ENCODE data around the gene DEFB129.
"Not testable (repeated sequence)": the region's sequence is repeated elsewhere in the genome, so short reads cannot be mapped to it uniquely, and the experiment has no call there.

DEFB129 gene, protein sequence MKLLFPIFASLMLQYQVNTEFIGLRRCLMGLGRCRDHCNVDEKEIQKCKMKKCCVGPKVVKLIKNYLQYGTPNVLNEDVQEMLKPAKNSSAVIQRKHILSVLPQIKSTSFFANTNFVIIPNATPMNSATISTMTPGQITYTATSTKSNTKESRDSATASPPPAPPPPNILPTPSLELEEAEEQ

DNA sequence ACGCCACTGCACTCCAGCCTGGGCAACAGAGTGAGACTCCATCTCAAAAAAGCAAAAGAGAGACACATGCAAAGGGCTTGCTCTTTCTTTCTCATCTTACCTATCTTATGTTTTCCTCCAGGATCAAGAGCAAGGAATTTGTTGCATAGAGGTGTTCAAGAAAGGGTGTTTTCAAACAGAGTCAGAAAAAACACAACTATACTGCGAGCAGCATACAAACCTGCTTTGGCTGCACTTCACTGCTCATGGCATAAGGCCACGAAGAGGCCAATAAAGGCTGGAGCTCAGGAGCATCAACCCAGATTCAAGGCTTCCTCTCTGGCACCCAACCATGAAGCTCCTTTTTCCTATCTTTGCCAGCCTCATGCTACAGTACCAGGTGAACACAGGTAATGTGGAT is at the start of gene DEFB129:
Gene DEFB129, plus strand, starts transcription at position 301 of the 400 bp plus-strand sequence. Its CDS starts 31 bp downstream, at position 332.
- DNase-seq (ENCODE audit: low spot score), result no peak

DNA sequence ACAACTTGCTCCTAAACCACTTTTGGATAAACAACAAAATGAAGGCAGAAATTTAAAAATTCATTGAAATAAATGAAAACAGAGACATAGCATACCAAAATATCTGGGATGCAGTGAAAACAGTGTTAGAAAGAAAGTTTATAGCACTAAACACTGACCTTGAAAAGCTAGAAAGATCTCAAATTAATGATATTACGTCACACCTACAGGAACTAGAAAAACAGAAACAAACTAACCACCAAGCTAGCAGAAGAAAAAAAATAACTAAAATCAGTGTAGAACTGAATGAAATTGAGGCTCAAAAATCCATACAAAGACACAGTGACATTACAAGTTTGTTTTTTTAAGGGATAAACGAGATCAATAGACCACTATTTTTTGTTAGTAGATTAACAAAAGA is 42.8 kb upstream of the DEFB129 start:
- DNase-seq (ENCODE audit: low spot score), result no peak

DNA sequence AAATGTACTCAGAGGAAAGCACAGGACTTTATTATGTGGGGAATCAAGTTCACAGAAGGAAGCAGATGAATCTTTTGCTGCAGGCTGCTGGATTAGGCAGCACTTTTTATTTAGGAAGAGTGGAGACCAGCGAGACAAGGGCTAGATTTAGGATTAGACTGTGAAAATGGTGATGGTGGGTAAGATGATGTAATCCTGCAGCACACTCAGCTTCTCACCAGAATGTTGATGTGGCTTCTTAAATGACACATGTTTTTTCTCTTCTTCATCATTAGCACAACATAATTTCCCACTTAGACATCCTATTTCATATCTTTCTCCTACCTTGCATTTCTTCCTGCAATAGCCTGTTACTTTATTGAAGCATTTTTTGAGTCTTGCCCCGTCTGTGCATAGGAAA is 39.3 kb upstream of the DEFB129 start:
- no peak for DNase-seq (ENCODE audit: low spot score)

DNA sequence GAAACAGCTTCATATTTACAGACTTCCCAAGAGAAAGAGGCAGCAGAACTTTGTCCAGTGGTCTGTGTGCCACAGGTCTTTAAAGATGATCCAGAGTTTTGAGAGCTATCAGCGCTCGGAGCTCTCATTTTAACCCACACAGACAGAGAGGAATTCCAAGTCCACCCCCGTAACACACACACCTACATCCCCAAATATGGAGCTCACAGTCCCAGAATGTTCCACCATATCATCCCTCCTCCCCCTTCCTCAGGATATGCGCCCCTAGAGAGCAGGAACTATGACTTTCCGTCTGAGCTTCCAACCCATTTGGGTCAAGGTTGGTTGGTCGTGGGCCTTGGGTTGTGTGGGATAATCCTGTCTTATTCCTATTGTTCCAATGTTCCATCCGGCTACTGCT is 37.4 kb upstream of the DEFB129 start, which contains the start of gene DEFB128:
Gene DEFB128, minus strand, starts transcription at position 101 of the 400 bp plus-strand sequence. Its CDS starts 88 bp downstream, at position 13.
- no peak for DNase-seq (ENCODE audit: low spot score)

DNA sequence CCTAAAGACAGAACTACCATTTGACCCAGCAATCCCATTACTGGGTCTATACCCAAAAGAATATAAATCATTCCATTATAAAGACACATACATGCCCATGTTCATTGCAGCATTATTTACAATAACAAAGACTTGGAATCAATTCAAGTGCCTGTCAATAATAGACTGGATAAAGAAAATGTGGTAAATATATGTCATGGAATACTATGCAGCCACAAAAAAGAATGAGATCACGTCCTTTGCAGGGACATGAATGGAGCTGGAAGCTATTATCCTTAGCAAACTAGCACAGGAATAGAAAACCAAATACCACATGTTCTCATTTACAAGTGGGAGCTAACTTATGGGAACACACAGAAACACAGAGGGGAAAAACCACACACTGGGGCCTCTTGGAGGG is 28.8 kb upstream of the DEFB129 start:
- DNase-seq (ENCODE audit: low spot score), result no peak

DNA sequence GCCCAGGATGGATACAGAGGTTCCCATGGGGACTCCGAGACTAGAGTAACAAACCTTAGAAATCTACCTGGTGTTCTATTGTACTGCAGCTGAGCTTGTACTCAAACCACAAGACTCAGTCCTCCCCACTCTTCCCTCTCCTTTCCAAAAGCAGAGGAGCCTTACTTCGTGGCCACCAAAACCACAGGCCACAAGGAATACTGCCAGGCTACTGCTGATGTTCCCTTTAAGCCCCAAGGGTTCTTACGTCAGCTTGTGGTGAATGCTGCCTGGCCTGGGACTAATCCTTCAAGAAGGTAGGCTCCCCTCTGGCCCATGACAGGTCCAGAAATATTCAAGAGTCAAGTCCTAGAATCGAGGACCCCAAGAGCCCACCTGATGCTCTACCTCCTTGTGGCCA is 27.1 kb upstream of the DEFB129 start:
- DNase-seq (ENCODE audit: low spot score), result no peak

DNA sequence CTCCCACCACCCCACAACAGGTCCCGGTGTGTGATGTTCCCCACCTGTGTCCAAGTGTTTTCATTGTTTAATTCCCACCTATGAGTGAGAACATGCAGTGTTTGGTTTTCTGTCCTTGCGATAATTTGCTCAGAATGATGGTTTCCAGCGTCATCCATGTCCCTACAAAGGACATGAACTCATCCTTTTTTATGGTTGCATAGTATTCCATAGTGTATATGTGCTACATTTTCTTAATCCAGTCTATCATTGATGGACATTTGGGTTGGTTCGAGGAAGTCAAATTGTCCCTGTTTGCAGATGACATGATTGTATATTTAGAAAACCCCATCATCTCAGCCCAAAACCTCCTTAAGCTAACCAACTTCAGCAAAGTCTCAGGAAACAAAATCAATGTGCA is 23.4 kb upstream of the DEFB129 start:
- not testable (repeated sequence) for DNase-seq (ENCODE audit: low spot score)

DNA sequence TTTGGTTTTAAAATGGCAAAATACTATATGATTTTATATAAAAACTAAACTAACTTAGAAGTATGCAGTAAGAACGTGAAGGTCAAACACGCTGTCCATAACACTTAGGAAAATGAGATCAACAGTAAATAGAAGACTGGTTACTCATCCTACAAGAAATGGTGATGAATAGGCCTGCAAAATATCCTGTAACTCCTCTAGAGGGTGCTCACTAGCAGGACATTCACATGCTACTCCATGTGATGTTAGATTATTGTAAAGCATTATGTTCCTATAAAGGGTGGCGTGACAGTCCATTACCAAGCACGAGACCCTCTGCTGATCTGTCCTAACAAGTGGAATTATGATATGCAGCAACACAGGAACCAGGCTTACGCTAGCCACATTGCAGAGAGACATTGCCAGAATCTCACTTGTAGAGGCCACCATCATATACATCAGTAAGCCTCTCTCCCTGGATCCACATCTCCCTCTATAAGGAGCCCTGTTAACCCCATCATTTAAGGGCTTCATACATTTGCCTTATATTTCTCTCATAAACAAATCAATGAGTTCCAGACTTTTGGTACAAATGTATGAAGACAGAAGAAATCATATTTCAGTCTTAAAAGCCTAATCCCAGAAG is 18.0 kb upstream of the DEFB129 start:
- DNase-seq (ENCODE audit: low spot score), result peak; percentile 23

DNA sequence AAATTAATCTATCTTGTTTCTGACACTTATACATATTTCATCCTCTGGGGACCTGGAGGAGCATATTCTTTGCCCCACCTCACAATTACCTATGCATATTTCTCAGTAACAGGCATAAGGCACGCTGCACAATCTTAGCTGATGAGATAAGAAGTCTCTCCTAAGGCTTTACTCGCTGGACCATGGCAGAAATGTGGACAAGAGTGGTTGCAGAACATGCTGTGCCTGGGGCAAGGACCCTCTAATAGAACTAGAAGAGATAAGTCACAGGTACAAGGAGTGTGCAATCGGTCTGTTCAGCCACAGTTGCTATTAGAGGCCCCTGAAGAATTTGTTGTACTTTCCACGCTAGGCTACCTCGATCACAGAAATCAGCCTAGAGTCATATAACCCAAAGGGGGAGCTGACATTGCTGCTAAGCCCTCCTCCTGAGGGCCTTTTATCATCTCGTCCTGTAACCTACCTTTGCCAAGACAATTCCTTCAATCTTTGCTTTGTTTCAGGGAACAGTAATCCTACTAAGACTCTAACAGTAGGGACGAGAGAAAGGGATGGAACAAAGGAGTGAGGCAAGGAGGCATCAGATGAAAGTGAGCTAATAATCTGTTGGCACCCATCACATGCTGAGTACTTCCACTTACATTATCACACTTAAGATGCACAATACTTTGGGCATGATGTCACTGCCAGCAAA is 16.1 kb upstream of the DEFB129 start:
- no peak for DNase-seq (ENCODE audit: low spot score)

DNA sequence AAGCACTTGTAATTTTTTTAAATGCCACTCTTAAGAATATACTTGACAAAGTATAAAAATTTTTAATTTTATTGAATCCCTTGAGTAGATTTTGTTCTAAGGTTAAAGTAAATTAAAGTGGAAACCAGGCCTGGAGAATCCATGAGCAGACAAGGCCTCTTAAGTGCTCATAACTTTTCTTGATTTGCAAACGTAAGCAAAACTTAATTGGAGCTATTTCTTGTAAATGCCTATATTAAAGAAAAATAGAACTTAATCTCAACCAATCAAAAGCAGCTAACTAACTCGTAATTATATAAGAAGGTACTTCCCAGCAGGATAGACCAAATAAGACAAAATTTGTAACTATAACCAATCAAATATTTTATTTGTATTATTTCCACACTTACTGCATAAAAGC is 12.7 kb upstream of the DEFB129 start:
- no peak for DNase-seq (ENCODE audit: low spot score)

DNA sequence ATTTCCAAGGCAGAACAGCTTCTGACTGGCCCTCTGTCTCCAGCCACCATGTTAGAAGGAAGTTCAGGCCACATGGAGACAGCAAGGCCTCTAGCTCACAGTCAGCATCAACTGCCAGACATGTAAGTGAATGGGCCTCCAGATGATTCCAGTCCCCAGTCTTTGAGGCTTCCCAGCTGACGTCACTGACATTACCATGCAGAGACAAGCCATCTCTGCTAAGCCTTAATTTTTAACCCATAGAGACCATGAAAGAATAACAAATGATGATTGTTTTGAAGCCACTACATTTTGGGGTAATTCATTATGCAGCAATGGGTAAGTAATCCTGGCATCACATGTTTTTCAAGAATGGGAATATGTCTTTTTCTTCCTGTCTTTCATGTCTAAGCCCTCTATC is 11.3 kb upstream of the DEFB129 start:
- no peak for DNase-seq (ENCODE audit: low spot score)

DNA sequence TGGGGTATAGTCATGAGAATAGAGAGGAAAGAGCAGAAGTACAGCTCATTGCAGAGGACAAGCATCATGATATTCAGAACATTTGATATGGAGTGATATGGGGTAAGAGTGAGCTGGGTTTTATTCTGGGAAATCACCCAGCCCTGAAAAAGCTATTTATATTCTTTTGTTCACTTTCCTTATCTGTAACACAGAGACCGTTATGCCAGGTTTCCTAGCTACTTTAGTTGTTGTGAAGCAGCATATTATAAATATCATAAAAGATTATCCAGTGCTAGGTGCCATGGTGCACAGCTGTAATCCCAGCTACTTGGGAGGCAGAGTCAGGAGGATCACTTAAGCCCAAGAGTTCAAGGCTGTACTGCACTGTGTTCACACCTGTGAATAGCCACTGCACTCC is 9.8 kb upstream of the DEFB129 start:
- DNase-seq (ENCODE audit: low spot score), result no peak

DNA sequence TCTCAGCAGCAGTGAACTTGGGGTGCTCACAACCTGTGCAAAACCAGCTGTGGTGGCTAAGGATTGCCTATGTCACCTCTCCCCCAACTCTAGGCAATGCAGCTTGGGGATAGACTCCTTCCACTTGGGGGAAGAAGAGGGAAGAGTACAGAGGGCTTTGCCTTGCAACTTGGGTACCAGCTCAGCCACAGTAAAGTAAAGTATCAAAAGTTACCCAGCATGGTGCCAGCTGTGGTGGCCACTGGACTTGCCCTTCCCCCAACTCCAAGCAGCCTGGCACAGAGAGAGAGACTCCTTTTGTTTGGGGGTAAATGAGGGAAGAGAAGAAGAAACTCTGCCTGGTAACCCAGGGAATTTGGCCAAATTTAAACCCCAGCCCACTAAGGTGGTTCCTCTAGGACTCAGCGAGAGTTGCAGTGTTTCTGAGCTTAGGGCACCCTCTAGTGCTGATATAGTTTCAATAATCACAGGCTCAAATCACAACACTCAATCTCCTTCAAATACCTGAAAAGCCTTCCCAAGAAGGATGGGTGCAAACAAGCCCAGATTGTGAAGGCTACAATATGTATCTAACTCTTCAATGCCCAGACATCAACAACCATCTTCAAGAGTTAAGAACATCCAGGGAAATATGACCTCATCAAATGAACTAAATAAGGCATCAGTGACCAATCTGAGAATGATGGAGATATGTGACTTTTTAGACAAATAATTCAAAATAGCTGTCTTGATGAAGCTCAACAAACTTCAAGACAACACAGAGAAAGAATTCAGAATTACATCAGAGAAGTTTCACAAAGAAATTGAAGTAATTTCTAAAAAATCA is 7.6 kb upstream of the DEFB129 start:
- peak; percentile 52 for DNase-seq (ENCODE audit: low spot score)

DNA sequence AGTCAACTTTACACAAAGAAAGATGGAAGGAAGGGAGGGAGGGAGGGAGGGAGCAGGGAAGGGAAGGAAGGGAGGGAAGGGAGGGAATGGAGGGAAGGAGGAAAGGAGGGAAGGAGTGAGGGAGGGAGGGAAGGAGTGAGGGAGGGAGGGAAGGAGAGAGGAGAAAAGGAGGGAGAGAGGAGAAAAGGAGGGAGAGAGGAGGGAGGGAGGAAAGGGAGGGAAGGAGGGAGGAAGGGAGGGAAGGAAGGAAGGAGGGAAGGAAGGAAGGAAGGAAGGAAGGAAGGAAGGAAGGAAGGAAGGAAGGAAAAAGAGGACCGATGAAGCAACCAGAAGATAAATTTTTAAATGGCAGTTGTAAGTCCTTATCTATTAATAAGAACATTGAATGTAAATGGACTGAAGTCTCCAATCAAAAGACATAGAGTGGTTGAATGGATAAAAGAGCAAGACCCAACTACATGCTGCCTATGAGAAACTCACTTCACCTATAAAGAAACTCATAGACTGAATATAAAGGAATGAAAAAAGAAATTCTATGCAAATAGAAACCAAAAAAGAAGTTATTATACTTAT is 5.7 kb upstream of the DEFB129 start:
- DNase-seq (ENCODE audit: low spot score), result no peak

DNA sequence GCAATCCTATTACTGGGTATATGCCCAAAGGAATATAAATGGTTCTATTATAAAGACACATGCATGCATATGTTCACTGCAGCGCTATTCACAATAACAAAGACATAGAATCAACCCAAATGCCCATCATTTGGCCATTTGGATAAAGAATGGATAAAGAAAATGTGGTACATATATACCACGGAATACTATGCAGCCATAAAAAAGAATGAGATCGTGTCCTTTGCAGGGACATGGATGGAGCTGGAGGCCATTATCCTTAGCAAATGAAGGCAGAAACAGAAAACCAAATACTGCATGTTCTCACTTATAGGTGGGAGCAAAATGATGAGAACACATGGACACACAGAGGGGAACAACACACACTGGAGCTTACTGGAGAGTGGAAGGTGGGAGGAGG is 1.2 kb upstream of the DEFB129 start:
- not testable (repeated sequence) for DNase-seq (ENCODE audit: low spot score)

DNA sequence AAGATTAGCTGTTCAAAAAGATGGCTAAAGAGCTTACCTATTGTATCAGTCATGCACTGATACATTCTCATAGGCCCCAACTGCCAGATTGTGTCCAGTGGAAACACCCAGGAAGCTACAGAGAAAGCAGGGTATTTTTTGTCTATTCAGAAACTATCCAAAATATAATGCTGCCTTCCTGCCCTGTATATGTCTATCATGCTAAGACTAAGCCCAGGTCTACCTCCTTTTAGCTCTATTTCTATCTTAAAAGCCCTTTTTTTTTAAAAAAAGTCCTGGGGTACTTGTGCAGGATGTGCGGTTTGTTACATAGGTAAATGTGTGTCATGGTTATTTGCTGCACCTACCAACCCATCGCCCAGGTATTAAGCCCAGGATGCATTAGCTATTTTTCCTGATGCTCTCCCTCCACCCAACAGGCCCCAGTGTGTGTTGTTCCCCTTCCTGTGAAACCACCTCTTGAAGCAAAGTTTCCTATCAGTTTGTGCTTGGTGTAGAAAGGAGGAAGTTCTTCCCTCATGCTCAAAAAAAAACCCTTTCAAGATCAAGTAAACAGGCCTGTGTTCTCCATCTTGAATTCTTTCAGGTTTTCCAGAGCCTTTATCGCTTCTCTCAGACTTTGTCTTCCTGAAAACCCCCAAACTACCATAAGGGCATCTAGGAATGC is 514 bp downstream of the DEFB129 start:
- DNase-seq (ENCODE audit: low spot score), result no peak

DNA sequence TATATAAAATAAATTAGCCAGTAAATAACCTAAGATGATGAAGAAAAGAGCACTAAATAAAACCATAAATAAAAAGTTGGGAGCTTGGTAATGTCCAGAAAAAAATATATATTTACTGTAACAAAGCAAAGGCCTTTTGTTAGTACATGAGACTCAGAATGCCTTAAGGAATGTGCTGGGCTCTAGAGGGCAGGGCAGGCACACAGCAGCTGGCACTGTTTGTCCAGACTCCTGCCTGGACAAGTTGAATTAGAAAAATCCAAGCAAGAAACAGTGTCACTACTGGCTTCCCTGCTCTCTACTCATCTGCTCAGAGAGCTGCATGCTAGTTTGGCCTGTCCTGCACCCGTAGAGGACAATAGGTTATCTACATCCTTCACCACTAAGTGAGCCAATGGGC is 8.8 kb downstream of the DEFB129 start:
- no peak for DNase-seq (ENCODE audit: low spot score)

DNA sequence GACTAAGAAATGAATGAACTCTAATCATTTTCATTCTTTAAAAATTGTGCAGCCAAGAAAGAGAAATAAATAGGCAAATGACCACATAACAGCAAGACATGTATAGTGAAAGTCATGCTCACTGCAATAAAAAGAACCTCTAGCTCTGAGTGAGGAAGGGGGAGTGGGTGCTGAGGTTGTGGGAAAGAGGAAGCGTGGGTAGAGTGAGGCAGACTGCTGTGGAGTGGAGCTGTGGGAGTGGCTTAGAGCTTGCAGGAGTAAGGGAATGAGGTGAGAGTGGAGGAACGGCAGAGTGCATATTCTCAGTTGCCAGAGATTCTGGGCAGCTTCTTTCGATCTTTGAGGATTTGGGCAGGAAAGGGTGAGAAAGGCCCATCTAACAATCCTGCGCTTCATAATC is 10.4 kb downstream of the DEFB129 start:
- no peak for DNase-seq (ENCODE audit: low spot score)

DNA sequence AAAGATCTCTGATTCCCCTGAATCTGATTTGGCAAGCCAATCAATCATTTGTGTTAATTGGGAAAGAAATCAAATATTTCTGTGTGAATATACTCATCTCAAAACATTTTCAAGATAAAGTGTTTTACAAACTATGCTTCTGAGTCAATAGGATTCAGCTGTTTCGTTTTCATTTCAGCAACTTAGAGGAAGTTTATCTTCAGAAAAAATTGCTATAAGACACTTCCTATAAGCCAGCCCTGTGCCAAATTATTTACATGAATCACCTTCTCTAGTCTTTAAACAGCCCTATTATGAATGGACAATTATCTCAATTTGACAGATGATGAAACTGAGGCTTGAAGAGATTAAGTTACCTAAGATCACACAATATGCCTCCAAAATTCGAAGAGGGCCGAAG is 10.9 kb downstream of the DEFB129 start:
- no peak for DNase-seq (ENCODE audit: low spot score)

DNA sequence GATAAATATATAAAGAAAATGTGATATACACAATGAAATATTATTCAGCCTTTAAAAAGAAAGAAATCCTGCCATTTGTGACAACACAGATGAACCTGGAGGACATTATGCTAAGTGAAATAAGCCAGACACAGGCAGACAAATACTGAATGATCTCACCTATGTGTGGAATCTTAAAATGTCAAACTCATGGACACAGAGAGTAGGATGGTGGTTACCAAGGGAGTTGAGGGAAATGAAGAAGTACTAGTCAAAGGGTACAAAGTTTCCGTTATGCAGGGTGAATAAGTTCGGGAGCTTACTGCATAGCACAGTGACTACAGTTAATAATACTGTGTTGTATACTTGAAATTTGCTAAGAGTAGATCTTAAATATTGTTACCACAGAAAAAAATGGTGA is 15.8 kb downstream of the DEFB129 start:
- DNase-seq (ENCODE audit: low spot score), result no peak

DNA sequence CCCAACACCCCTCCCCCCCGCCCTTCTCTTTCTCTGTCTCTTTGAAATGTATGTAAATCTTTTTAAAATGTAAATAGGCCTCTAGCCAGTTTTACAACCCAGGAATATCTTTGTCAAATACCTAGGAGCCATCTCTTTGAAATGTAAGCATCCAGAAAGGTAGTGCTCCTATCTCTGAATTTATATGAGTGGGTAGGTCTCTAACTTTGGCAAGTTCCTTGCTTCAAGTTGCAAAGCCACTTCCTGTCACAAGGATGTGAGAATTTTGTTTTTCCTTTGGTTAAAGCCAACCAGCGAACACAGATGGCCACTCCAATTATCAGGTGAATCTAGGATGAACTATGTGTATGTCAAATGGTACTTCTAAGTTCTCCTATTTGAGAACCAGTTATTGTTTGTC is 24.3 kb downstream of the DEFB129 start:
- no peak for DNase-seq (ENCODE audit: low spot score)

DNA sequence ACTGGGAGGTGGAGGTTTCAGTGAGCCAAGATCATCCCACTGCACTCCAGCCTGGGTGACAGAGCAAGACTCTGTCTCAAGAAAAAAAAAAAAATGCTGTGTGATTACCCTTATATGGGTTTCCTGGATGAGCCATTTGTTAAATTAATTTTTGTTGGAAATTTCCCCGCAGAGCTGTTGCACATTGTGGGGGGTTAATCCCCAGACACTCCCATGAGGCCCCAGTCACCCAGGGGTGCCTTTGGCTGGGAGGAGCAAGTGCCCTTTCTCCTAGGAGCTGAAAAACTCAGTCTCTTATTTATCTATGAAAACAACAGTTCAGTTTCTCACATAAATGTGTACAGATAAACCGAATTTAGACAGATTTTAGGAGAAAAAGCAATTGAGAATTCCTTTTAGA is 25.7 kb downstream of the DEFB129 start:
- DNase-seq (ENCODE audit: low spot score), result no peak
